Ramos (cell line): ENCODE results near the gene ABCC11.
"Not testable (repeated sequence)": the region's sequence is repeated elsewhere in the genome, so short reads cannot be mapped to it uniquely, and the experiment has no call there.

Experiments used
- in situ Hi-C: fragments of 300-500 bp; cut with MboI; formaldehyde crosslinking; loops from one replicate; pipeline ENCODE4 v1.14.3; 2022; ENCODE audit warnings: low sequenced_read_pairs; ENCODE audit not compliant: unreplicated experiment

Gene ABCC11

GRCh38 chr16:48206594-48207242, 40.6 kb downstream of the ABCC11 start:
- in situ Hi-C loops: no loop called here

DNA sequence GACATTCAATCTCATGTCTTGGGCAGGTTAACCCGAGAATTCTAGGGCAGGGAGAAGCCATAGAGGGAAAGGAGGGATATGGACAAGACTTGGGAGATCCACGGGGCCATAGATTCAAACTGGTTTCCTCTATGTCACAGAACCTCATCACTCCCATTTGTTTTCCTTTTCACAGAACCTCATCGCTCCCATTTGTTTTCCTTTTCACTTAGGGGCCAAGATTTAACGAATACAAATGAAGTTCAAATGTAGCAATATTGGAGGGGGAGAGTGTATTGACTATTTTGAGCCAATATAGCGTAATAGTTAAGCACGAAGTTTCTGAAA, 42.6 kb downstream of the ABCC11 start:
- in situ Hi-C loops: no loop called here

DNA sequence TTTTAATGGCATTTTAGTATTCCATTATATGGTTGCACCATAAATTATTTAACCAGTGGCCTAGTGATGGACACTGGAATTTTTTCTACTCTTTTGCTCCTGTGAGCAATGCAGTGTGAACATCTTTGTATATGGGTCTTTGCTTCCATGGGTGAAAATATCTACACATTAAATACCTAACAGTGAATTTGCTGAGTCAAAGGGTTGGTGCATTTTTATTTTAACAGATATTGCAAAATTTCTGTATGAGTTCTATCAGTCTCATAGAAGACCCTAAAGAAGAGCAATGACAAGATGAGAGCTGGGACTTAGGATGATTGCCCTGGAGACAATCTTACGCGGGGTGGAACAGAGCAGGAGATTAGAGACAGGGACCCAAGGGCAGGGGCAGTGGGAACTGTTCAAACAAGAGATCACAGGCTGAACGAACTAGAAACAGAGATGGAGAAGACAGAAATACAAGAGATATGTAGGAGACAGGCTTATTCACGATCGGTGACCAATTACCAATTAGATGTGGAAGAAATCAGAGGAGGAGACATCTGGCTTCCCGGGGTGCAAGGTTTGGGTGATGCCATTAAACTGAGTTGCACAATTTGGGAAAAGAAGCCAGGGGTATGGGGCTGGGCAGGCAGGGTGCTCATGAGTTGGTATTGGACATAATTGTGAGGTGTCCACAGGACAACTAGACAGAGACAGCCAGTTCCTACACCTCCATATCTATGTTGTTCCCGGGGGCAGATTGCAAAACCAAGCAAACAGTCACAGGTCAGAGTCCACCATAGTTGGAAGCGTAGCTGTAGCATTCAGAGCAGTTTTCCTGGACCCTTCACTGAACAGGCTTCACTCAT, 43.1 kb downstream of the ABCC11 start:
- in situ Hi-C loops: no loop called here

GRCh38 chr16:48201515-48202201, 45.7 kb downstream of the ABCC11 start:
- in situ Hi-C loops: no loop called here

- in situ Hi-C loops: no loop called here
These were observed 50.0 kb downstream of the ABCC11 start for GRCh38 chr16:48197294-48197693.

- in situ Hi-C loops: no loop called here
These were observed 52.3 kb downstream of the ABCC11 start for GRCh38 chr16:48194828-48195556.

GRCh38 chr16:48193846-48194245, 53.5 kb downstream of the ABCC11 start:
- in situ Hi-C loops: no loop called here

GRCh38 chr16:48188449-48189102, 58.8 kb downstream of the ABCC11 start:
- in situ Hi-C loops: no loop called here

- in situ Hi-C loops: no loop called here
These were observed 59.6 kb downstream of the ABCC11 start for GRCh38 chr16:48187779-48188178.

DNA sequence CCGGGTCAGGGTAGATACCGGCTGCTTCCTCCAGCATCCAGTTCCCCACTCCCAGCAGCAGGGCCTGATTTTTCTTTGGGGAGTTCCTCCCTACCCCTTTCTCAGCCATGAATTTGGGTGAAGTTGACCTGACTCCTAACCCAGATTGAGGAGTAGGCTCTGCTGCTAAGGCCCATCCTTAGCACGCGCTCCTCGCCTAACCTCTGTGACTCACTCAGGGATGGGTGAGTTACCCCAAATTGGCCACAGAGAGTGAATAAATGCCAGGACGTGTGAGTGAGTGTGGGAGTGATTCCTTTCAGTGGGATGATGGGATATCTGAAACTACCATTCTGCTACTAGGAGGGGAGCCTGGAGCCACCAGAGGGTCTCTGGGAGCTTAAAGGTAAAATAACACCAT, 62.7 kb downstream of the ABCC11 start:
- in situ Hi-C loops: no loop called here

GRCh38 chr16:48182979-48183537, 64.3 kb downstream of the ABCC11 start:
- in situ Hi-C loops: no loop called here

- in situ Hi-C loops: not testable (repeated sequence)
These were observed 65.4 kb downstream of the ABCC11 start for GRCh38 chr16:48181746-48182520.

- in situ Hi-C loops: no loop called here
These were observed 66.4 kb downstream of the ABCC11 start for GRCh38 chr16:48180868-48181480.

DNA sequence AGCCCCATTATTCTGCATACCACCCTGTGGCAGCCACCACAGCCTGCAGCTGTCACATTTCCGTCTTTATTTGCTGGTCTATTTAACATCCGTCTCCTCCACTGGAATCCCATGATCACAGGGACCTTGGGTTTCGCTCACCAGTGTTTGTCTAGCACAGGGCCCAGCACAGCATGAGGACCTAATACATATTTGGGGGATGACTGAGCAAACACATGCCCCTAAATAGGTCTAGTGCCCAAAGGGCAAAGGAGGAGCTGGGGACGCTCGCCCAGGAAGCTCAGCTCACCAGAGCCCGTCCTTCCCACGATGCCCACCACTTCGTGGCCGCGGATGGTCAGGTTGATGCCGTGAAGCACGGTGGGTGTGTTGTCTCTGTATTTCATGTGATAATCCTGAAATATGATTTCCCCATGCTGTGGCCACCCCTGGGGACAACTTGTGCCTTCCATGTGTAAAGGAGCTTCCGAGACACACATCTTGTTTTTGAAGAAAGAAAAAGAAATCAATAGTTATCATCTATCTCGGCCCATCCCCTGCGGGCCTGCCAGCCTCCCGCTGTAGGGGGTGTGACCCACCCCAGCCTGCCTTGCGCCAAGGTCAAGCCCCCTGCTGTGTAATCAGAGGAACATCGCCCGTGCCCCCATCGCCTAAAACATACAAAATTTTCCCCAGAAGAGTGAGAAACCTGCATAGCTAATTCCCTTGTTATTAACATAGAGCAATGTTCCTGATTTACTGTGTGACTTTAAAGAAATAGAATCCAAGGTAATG, 70.5 kb downstream of the ABCC11 start:
- in situ Hi-C loops: no loop called here

- in situ Hi-C loops: loop anchor here (25.0 kb wide), 1 partner anchor 1512 kb away; no protein-coding TSS in a partner anchor
These were observed 73.5 kb downstream of the ABCC11 start for GRCh38 chr16:48173889-48174288.

GRCh38 chr16:48172682-48173081, 74.7 kb downstream of the ABCC11 start:
- in situ Hi-C loops: loop anchor here (25.0 kb wide), 1 partner anchor 1510 kb away; no protein-coding TSS in a partner anchor

DNA sequence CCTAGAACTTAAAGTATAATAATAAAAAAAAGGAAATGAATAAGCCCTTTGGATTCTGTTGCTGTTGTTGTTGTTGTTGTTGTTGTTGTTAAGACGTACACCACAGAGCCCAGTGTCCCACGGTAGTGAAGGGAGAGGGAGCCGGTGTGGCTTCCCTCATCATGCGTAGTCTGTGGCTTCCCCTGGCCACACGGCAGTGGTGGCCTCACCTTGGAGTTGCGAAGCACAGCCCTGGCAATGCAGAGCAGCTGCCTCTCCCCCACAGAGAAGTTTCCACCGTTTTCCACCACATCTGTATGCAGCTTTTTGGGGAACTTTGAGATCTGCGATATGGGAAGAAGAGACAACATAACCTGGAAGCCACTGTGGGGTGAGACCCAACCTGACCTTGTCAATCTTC, 77.4 kb downstream of the ABCC11 start:
- in situ Hi-C loops: loop anchor here (25.0 kb wide), 1 partner anchor 1508 kb away; no protein-coding TSS in a partner anchor

GRCh38 chr16:48168075-48168474, 79.3 kb downstream of the ABCC11 start:
- in situ Hi-C loops: loop anchor here (25.0 kb wide), 1 partner anchor 1506 kb away; no protein-coding TSS in a partner anchor
